Adrenal gland (tissue), 5 donors: Measurements from ENCODE around the gene IRAK1BP1.

Source experiments
- CTCF ChIP-seq, 6 experiments: fragments of 450-650 bp in 4 of 6; fragments of 200-600 bp in 2 of 6; sonication (generic) in 1 of 6; IDR thresholded peaks; 1 replicate in 5 of 6; 2 replicates in 1 of 6; pipeline versions ENCODE4 v1.5.1 to v1.8.0; 2016 to 2021; ENCODE audit warnings: antibody characterized with exemption in 6 of 6, mild to moderate bottlenecking in 2 of 6, moderate library complexity in 1 of 6
- POLR2A ChIP-seq, 2 donors: fragments of 450-650 bp; IDR thresholded peaks; one replicate each; pipeline ENCODE4 v1.6.1; 2017; ENCODE audit warnings: antibody characterized with exemption in 2 of 2, mild to moderate bottlenecking in 2 of 2, moderate library complexity in 1 of 2
- donor health status: DM: no; HTN: no; CAD: no.

DNA sequence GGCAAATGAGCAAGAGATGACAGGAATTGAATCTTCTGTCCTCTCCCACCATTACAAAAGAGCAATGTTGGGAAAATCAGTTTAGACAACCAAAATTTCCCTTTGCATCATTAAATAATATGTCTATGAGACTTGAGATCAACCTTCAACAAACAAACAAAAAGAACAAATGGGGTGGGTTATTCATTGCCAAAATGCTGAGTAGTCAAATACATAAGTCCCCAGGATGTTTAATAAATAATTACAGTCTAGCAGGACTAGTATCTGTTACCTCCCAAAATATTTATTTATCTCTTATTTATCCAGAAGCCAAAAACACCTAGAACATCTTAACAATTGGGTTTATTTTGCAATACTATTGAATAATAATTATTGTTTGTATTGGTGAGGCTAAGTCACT, 16.2 kb upstream of the IRAK1BP1 start:
- TF ChIP-seq CTCF (IDR thresholded peaks at IDR 0.05) (no peak), POLR2A (IDR thresholded peaks at IDR 0.05) (no peak)
